A549 (cell line): ENCODE measurements around the gene POC1A.

ENCODE experiments used
- EP300 ChIP-seq, 2 experiments: fragments of >200 bp; sonication (Bioruptor Twin); formaldehyde crosslinking; IDR thresholded peaks; 2 replicates in 1 of 2; 3 replicates in 1 of 2; pipeline ENCODE4 v1.6.1; 2016 to 2017
- HDAC2 ChIP-seq: fragments of 200-600 bp; sonication (generic); IDR thresholded peaks from 2 replicates; pipeline ENCODE4 v1.6.1; 2016
- MAFK ChIP-seq: fragments of 450-650 bp; IDR thresholded peaks from 2 replicates; pipeline ENCODE4 v1.6.1; 2014; ENCODE audit not compliant: partially characterized antibody
- RAD21 ChIP-seq, 2 experiments: fragments of >200 bp in 1 of 2; sonication (Bioruptor Twin) in 1 of 2; formaldehyde crosslinking in 1 of 2; IDR thresholded peaks in 1 of 2; conservative IDR thresholded peaks in 1 of 2; 2 replicates in 1 of 2; 3 replicates in 1 of 2; pipeline ENCODE4 v1.6.1; 2012 to 2018; ENCODE audit warnings: inconsistent platforms in 1 of 2
- REST ChIP-seq: fragments of 200-600 bp; sonication (generic); IDR thresholded peaks from 2 replicates; pipeline ENCODE4 v1.6.1; 2016; ENCODE audit warnings: antibody characterized with exemption, mild to moderate bottlenecking, moderate library complexity
- RFX5 ChIP-seq: fragments of 450-650 bp; IDR thresholded peaks from 2 replicates; pipeline ENCODE4 v1.7.1; 2014; ENCODE audit warnings: antibody characterized with exemption, mild to moderate bottlenecking, moderate library complexity
- SMC3 ChIP-seq: fragments of >200 bp; sonication (Bioruptor Twin); formaldehyde crosslinking; IDR thresholded peaks from 3 replicates; pipeline ENCODE4 v1.6.1; 2018; ENCODE audit warnings: inconsistent platforms
- SREBF2 ChIP-seq: fragments of 450-650 bp; IDR thresholded peaks from 2 replicates; pipeline ENCODE4 v1.6.1; 2014; ENCODE audit warnings: mild to moderate bottlenecking, moderate library complexity
- TF ChIP-seq, protein P1 (sequence below): fragments of >200 bp; sonication (Bioruptor Twin); formaldehyde crosslinking; IDR thresholded peaks from 3 replicates; pipeline ENCODE4 v1.5.1; 2016

- TF ChIP-seq SREBF2 = no peak
- TF ChIP-seq HDAC2 = no peak
- TF ChIP-seq, protein P1, sequence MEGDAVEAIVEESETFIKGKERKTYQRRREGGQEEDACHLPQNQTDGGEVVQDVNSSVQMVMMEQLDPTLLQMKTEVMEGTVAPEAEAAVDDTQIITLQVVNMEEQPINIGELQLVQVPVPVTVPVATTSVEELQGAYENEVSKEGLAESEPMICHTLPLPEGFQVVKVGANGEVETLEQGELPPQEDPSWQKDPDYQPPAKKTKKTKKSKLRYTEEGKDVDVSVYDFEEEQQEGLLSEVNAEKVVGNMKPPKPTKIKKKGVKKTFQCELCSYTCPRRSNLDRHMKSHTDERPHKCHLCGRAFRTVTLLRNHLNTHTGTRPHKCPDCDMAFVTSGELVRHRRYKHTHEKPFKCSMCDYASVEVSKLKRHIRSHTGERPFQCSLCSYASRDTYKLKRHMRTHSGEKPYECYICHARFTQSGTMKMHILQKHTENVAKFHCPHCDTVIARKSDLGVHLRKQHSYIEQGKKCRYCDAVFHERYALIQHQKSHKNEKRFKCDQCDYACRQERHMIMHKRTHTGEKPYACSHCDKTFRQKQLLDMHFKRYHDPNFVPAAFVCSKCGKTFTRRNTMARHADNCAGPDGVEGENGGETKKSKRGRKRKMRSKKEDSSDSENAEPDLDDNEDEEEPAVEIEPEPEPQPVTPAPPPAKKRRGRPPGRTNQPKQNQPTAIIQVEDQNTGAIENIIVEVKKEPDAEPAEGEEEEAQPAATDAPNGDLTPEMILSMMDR = no peak
- TF ChIP-seq RFX5 = no peak
- no peak for TF ChIP-seq MAFK
- TF ChIP-seq EP300 (IDR thresholded peaks at IDR 0.05) = no peak
- TF ChIP-seq RAD21 (conservative IDR thresholded peaks at IDR 0.05 in 1 of 2, IDR thresholded peaks at IDR 0.05 in 1 of 2) = no peak
- no peak for TF ChIP-seq REST
- TF ChIP-seq SMC3 = no peak
Measured at GRCh38 chr3:52150357-52150756, 3.9 kb downstream of the POC1A start.
